Tibial nerve (tissue), 4 donors: ENCODE measurements around the gene FLOT2. TPM values are rescaled to one million over a fixed set of nuclear protein-coding genes. Genes with fewer than 3 reads are reported as not detected.

Experiments used
- DNase-seq, 2 donors: peaks; one replicate each; pipeline ENCODE4 v3.0.0-alpha.2; 2019; ENCODE audit warnings: low spot score in 2 of 2
- H3K27ac ChIP-seq, 4 donors: fragments of 200-600 bp; sonication (generic) in 3 of 4; one replicate each; pipeline ENCODE4 v1.5.1; 2017 to 2019; ENCODE audit warnings: mild to moderate bottlenecking in 1 of 4
- H3K27me3 ChIP-seq, 2 donors: fragments of 200-600 bp; sonication (generic) in 1 of 2; one replicate each; pipeline versions ENCODE4 v1.5.1 to v1.6.0; 2017 to 2019
- H3K36me3 ChIP-seq, 3 donors: fragments of 200-600 bp; sonication (generic); one replicate each; pipeline ENCODE4 v1.5.1; 2018 to 2019
- H3K4me1 ChIP-seq, 4 donors: fragments of 200-600 bp; sonication (generic) in 3 of 4; one replicate each; pipeline ENCODE4 v1.5.1; 2017 to 2019
- H3K4me3 ChIP-seq, 4 donors: fragments of 200-600 bp; sonication (generic) in 3 of 4; one replicate each; pipeline ENCODE4 v1.5.1; 2017 to 2019; ENCODE audit warnings: mild to moderate bottlenecking in 1 of 4, moderate library complexity in 1 of 4
- H3K9me3 ChIP-seq, 4 donors: fragments of 200-600 bp; sonication (generic) in 3 of 4; one replicate each; pipeline ENCODE4 v1.5.1; 2017 to 2019
- CTCF ChIP-seq, 5 experiments: fragments of 200-600 bp in 3 of 5; fragments of 450-650 bp in 2 of 5; sonication (generic) in 3 of 5; IDR thresholded peaks; one replicate each; pipeline ENCODE4 v1.5.1; 2016 to 2019; ENCODE audit warnings: antibody characterized with exemption in 5 of 5, mild to moderate bottlenecking in 3 of 5, moderate library complexity in 2 of 5
- EP300 ChIP-seq, 2 donors: sonication (generic); formaldehyde crosslinking; IDR thresholded peaks; one replicate each; pipeline ENCODE4 v1.6.1; 2017; ENCODE audit warnings: antibody characterized with exemption in 2 of 2, mild to moderate bottlenecking in 1 of 2
- POLR2A ChIP-seq, 2 donors: fragments of 450-650 bp; IDR thresholded peaks; one replicate each; pipeline ENCODE4 v1.6.1; 2017; ENCODE audit warnings: antibody characterized with exemption in 2 of 2, mild to moderate bottlenecking in 2 of 2, moderate library complexity in 2 of 2
- WGBS, 2 donors: methylation state at CpG; one replicate each; pipeline ENCODE4 v1.1.5; 2018; 5-methylcytosine and 5-hydroxymethylcytosine counted together
- total RNA-seq, 4 donors: library from RNA; depleted of rRNA; stranded (reverse); fragments of >200 nt; gene quantifications; one replicate each; pipeline ENCODE4 v1.1.0, GENCODE V29; 2016

The FLOT2 gene
- total RNA-seq, 4 donors from 2014 or later, result 54.8 to 84.9 (median 65.2) TPM

GRCh38 chr17:28864991-28865849 is 32.3 kb downstream of the FLOT2 start:
- H3K36me3 ChIP-seq, result peaks cover 0 to 18% (median 0%) of the 10 kb centered on the region in 3 donors
- H3K9me3 ChIP-seq, result no peaks in the 10 kb centered on the region
- DNase-seq, result no peak
- peak overlapping the region in 1 of 4 donors; percentile 44 for H3K27ac ChIP-seq
- H3K27me3 ChIP-seq, result no peaks in the 10 kb centered on the region
- no peak overlapping the region for H3K4me3 ChIP-seq
- WGBS, 2 donors, result 77 to 81% methylated on average over 11 of the region's 11 CpGs
- H3K4me1 ChIP-seq, result no peaks in the 10 kb centered on the region
- TF ChIP-seq EP300 (IDR thresholded peaks at IDR 0.05), result no peak
- TF ChIP-seq POLR2A (IDR thresholded peaks at IDR 0.05), result no peak
- TF ChIP-seq CTCF (IDR thresholded peaks at IDR 0.05), result no peak

GRCh38 chr17:28863953-28864352 is 33.6 kb downstream of the FLOT2 start:
- Histone ChIP-seq H3K9me3 (no peaks in the 10 kb centered on the region), H3K36me3 (peaks cover 0 to 31% (median 3%) of the 10 kb centered on the region in 3 donors), H3K27ac (no peak overlapping the region), H3K4me1 (no peaks in the 10 kb centered on the region), H3K27me3 (no peaks in the 10 kb centered on the region), H3K4me3 (no peak overlapping the region)
- no peak for TF ChIP-seq CTCF (IDR thresholded peaks at IDR 0.05)
- TF ChIP-seq EP300 (IDR thresholded peaks at IDR 0.05), result no peak
- TF ChIP-seq POLR2A (IDR thresholded peaks at IDR 0.05), result no peak
- DNase-seq, result no peak
- WGBS, 2 donors, result 88 to 100% methylated on average over 1 of the region's 1 CpG

GRCh38 chr17:28862561-28862960 is 35.0 kb downstream of the FLOT2 start:
- no peak for TF ChIP-seq POLR2A (IDR thresholded peaks at IDR 0.05)
- no peak for TF ChIP-seq EP300 (IDR thresholded peaks at IDR 0.05)
- TF ChIP-seq CTCF (IDR thresholded peaks at IDR 0.05), result no peak
- Histone ChIP-seq H3K36me3 (peaks cover 0 to 45% (median 10%) of the 10 kb centered on the region in 3 donors), H3K27ac (no peak overlapping the region), H3K9me3 (no peaks in the 10 kb centered on the region), H3K4me3 (no peak overlapping the region), H3K4me1 (no peaks in the 10 kb centered on the region), H3K27me3 (no peaks in the 10 kb centered on the region)
- WGBS, 2 donors, result 93% methylated on average over 3 of the region's 3 CpGs
- DNase-seq, result no peak

- no peak overlapping the region for H3K27ac ChIP-seq
- H3K4me1 ChIP-seq, result no peaks in the 10 kb centered on the region
- H3K9me3 ChIP-seq, result no peaks in the 10 kb centered on the region
- 60 to 66% methylated on average over 8 of the region's 8 CpGs for WGBS, 2 donors
- peaks cover 0 to 54% (median 10%) of the 10 kb centered on the region in 3 donors for H3K36me3 ChIP-seq
- no peak for DNase-seq
- no peaks in the 10 kb centered on the region for H3K27me3 ChIP-seq
- no peak overlapping the region for H3K4me3 ChIP-seq
- TF ChIP-seq POLR2A (IDR thresholded peaks at IDR 0.05) (no peak), EP300 (IDR thresholded peaks at IDR 0.05) (no peak), CTCF (IDR thresholded peaks at IDR 0.05) (no peak)
These were observed 35.9 kb downstream of the FLOT2 start for GRCh38 chr17:28861393-28862203.
